Endothelial cell of umbilical vein (primary cell): Measurements from ENCODE around the gene PLCB4. TPM values are rescaled to one million over a fixed set of nuclear protein-coding genes. Genes with fewer than 3 reads are reported as not detected.

Experiments used
- BruUV-seq: library from RNA; stranded (reverse); fragments of 400-500 nt; replicated peaks from 2 replicates; lab custom pipeline; 2021; lab: Mats Ljungman, UMichigan
- CTCF ChIA-PET: fragments of 300-600, 350-600 bp; sonication (Branson Sonifier 250); formaldehyde crosslinking; loops from one replicate; lab custom pipeline; 2021; ENCODE audit warnings: antibody characterized with exemption, inconsistent platforms; lab: Charles Lee
- POLR2A ChIA-PET: fragments of 300-600, 350-600 bp; sonication (Branson Sonifier 250); formaldehyde crosslinking; loops from one replicate; lab custom pipeline; 2021; ENCODE audit warnings: antibody characterized with exemption, inconsistent platforms; lab: Charles Lee
- DNase-seq: peaks from one replicate; pipeline ENCODE4 v3.0.0-alpha.2; 2011; ENCODE audit warnings: low read depth, low spot score
- FAIRE-seq: peaks from 2 replicates; lab custom pipeline; 2011; peaks lifted over from hg19 to GRCh38; lab: Jason Lieb, UNC
- H2AFZ ChIP-seq: 2 replicates; pipeline ENCODE4 v1.6.0; 2012; ENCODE audit warnings: low read depth, low read length, control low read depth, inconsistent platforms
- H3K27ac ChIP-seq: 2 replicates; pipeline ENCODE4 v1.5.1; 2011; ENCODE audit warnings: low read depth, mild to moderate bottlenecking, control low read depth, low read length, moderate library complexity; ENCODE audit not compliant: insufficient read depth
- H3K27me3 ChIP-seq, 2 experiments: 2 replicates each; pipeline versions ENCODE4 v1.6.0 to v1.6.1; 2011; ENCODE audit warnings: low read length in 2 of 2, mixed read lengths in 1 of 2; ENCODE audit not compliant: control insufficient read depth in 2 of 2, insufficient read depth in 2 of 2
- H3K36me3 ChIP-seq, 2 experiments: 2 replicates in 1 of 2; 3 replicates in 1 of 2; pipeline ENCODE4 v1.5.1; 2011; ENCODE audit warnings: low read length in 2 of 2, mild to moderate bottlenecking in 1 of 2, moderate library complexity in 1 of 2; ENCODE audit not compliant: control insufficient read depth in 2 of 2, insufficient read depth in 2 of 2; ENCODE audit errors: extremely low read depth in 1 of 2
- H3K4me1 ChIP-seq: 3 replicates; pipeline ENCODE4 v1.5.1; 2011; ENCODE audit warnings: mild to moderate bottlenecking, low read length; ENCODE audit not compliant: control insufficient read depth, insufficient read depth; ENCODE audit errors: extremely low read depth
- H3K4me2 ChIP-seq: 2 replicates; pipeline ENCODE4 v1.6.1; 2011; ENCODE audit warnings: low read length, control low read depth, mixed read lengths; ENCODE audit not compliant: insufficient read depth
- H3K4me3 ChIP-seq, 3 experiments: fragments of 200-600 bp in 1 of 3; sonication (generic), shearing (Covaris generic) in 1 of 3; replicated peaks in 1 of 3; 2 replicates each; pipeline ENCODE4 v1.5.1; 2011 to 2016; ENCODE audit warnings: control low read depth in 3 of 3, low read length in 3 of 3, mild to moderate bottlenecking in 2 of 3, inconsistent platforms in 1 of 3, low read depth in 1 of 3, moderate library complexity in 1 of 3; ENCODE audit not compliant: insufficient read depth in 1 of 3
- H3K79me2 ChIP-seq: 2 replicates; pipeline ENCODE4 v1.6.0; 2012; ENCODE audit warnings: low read length, inconsistent platforms; ENCODE audit not compliant: control insufficient read depth, insufficient read depth
- H3K9ac ChIP-seq: replicated peaks from 2 replicates; pipeline ENCODE3; 2011; ENCODE audit warnings: low read length, control low read depth; ENCODE audit not compliant: insufficient read depth; ENCODE audit errors: extremely low read depth
- H3K9me1 ChIP-seq: replicated peaks from 3 replicates; pipeline ENCODE4 v1.6.0; 2011; ENCODE audit warnings: mild to moderate bottlenecking, low read length; ENCODE audit not compliant: control insufficient read depth, insufficient read depth; ENCODE audit errors: extremely low read depth
- H3K9me3 ChIP-seq: replicated peaks from 2 replicates; pipeline ENCODE4 v1.5.1; 2012; ENCODE audit warnings: low read length, inconsistent platforms; ENCODE audit not compliant: control insufficient read depth, insufficient read depth
- H4K20me1 ChIP-seq: replicated peaks from 2 replicates; pipeline ENCODE3; 2011; ENCODE audit warnings: mild to moderate bottlenecking, low read length; ENCODE audit not compliant: control insufficient read depth, insufficient read depth; ENCODE audit errors: extremely low read depth
- EZH2 ChIP-seq: IDR thresholded peaks from 2 replicates; pipeline ENCODE4 v1.6.1; 2012; ENCODE audit warnings: borderline replicate concordance, low read depth, mild to moderate bottlenecking, moderate library complexity, low read length, inconsistent platforms; ENCODE audit not compliant: severe bottlenecking
- FOS ChIP-seq: IDR thresholded peaks from 2 replicates; pipeline ENCODE4 v1.6.1; 2011; ENCODE audit warnings: mild to moderate bottlenecking, low read length, moderate library complexity, borderline replicate concordance; ENCODE audit not compliant: insufficient read depth
- GATA2 ChIP-seq: IDR thresholded peaks from 2 replicates; pipeline ENCODE4 v1.7.0; 2011; ENCODE audit warnings: low read depth, mild to moderate bottlenecking, moderate library complexity, mixed read lengths, low read length; ENCODE audit not compliant: insufficient read length, insufficient read depth
- JUN ChIP-seq: IDR thresholded peaks from 2 replicates; pipeline ENCODE4 v1.6.1; 2011; ENCODE audit warnings: borderline replicate concordance, low read depth; ENCODE audit not compliant: insufficient read length, insufficient read depth
- MYC ChIP-seq: IDR thresholded peaks from one replicate; pipeline ENCODE4 v1.6.1; 2011; ENCODE audit warnings: mild to moderate bottlenecking, low read depth, low read length
- POLR2A ChIP-seq: IDR thresholded peaks from 2 replicates; pipeline ENCODE4 v1.6.1; 2012; ENCODE audit warnings: low read depth, mild to moderate bottlenecking, control low read depth, low read length
- POLR2AphosphoS5 ChIP-seq: IDR thresholded peaks from 2 replicates; pipeline ENCODE4 v1.6.1; 2012; ENCODE audit warnings: low read depth, mild to moderate bottlenecking, control low read depth, low read length, moderate library complexity; ENCODE audit not compliant: insufficient read depth
- dilution Hi-C: fragments of 300-500 bp; cut with MboI; formaldehyde crosslinking; loops from one replicate; pipeline ENCODE4 v1.15.0; 2019; ENCODE audit warnings: low sequenced_read_pairs; ENCODE audit not compliant: extremely low pct_ligation_motif_present
- intact Hi-C: fragments of 100-400 bp; cut with micrococcal nuclease; formaldehyde crosslinking; loops from one replicate; pipeline ENCODE4 v1.10.0; 2022
- polyA plus RNA-seq, 4 experiments: library from polyadenylated mRNA; depleted of rRNA in 3 of 4; stranded (reverse) in 3 of 4; unstranded in 1 of 4; fragments of >200 nt; gene quantifications; 2 replicates each; pipeline versions ENCODE4 v1.2.1 to v1.2.3, GENCODE V29; 2011 to 2012; ENCODE audit warnings: missing spikeins in 1 of 4
- total RNA-seq: library from RNA; stranded (reverse); gene quantifications from 2 replicates; pipeline ENCODE4 v1.2.3, GENCODE V29; 2021
- TF ChIP-seq, protein P1 (sequence below): IDR thresholded peaks from 2 replicates; pipeline ENCODE4 v1.6.1; 2011; ENCODE audit not compliant: insufficient read depth, insufficient read length
- TF ChIP-seq, protein P2 (sequence below), 2 donors: IDR thresholded peaks; 1 replicate in 1 of 2; 2 replicates in 1 of 2; pipeline ENCODE4 v1.5.1; 2011; ENCODE audit warnings: low read length in 2 of 2, mild to moderate bottlenecking in 2 of 2, moderate library complexity in 2 of 2, control low read depth in 1 of 2, inconsistent platforms in 1 of 2, low read depth in 1 of 2; ENCODE audit not compliant: insufficient read depth in 1 of 2; ENCODE audit errors: extremely low read depth in 1 of 2

The PLCB4 gene
- total and polyA plus RNA-seq, 2 donors (not counting 3 experiments of a cell fraction or from before 2014, with no cell fraction given), result 0.37 to 1.7 TPM

DNA sequence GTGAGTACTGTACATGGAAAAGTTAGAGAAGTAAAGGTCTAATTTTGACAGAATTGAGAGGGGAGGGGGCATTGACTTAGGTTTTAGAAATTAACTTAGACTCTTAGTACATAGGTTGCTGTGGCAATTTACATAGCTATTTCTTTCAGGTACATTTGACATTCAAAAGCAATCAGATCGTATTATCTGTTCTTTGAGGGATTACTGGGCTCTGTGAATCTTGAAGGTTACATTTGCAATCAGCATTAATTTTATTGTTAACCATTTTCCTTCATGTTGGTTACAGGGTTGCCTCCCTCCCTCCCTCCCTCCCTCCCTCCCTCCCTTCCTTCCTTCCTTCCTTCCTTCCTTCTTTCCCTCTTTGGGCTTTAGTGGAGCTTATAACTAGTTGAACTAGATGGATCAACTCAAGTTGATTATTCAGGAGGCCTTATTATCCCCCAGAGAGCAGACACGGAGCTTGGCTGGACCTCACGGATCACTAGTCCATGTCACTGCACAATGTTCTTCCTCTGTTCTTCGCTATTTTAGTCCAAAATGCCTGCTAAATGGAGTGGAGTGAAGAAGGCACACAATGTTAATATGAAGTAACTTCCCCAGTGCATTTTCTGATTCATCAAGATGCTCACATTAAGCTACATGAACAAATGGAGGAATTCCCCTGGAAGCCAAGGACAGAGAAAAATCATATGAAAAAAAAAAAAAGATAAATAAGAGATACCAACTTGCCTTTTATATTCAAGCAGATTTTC lies 87.8 kb downstream of the PLCB4 start:
- Histone ChIP-seq H2AFZ (no peak overlapping the region), H3K4me1 (no peaks in the 10 kb centered on the region), H3K4me3 (no peak overlapping the region), H3K9me3 (no peaks in the 10 kb centered on the region), H3K36me3 (no peaks in the 10 kb centered on the region), H3K79me2 (no peaks in the 10 kb centered on the region), H3K27me3 (no peaks in the 10 kb centered on the region), H3K4me2 (no peak overlapping the region), H3K27ac (no peak overlapping the region), H4K20me1 (no peaks in the 10 kb centered on the region), H3K9me1 (no peaks in the 10 kb centered on the region), H3K9ac (no peak overlapping the region)
- BruUV-seq, result no TSS peak
- intact Hi-C loops, result no loop called here
- CTCF ChIA-PET, result interaction anchor here (1.0 to 1.5 kb wide), 2 partner anchors 33 to 366 kb away, joined by 3 read pairs; no protein-coding TSS in a partner anchor
- dilution Hi-C loops, result no loop called here
- DNase-seq, result no peak
- no peak for FAIRE-seq
- TF ChIP-seq FOS, result no peak
- no peak for TF ChIP-seq GATA2
- POLR2A ChIA-PET, result no interaction called here

DNA sequence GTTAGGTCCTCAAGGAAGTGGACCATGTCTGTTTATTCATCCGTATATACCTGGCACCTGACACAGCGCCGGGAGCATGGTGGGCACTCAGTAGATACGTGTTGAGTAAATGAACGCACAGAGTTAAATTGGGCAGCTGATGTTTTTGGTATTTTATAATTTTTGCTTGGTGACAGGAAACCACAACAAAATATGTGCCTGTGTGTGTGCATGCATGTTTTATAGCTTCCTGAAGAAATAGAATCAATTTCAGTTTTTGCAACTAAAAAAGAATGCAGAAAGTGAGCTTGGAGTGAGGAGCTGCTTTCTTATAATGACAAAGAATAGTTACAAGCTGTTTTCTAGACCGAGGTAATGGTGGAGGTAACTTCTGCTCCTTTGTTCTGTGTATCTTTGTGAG lies 91.4 kb downstream of the PLCB4 start:
- H3K27me3 ChIP-seq, result no peaks in the 10 kb centered on the region
- CTCF ChIA-PET, result interaction anchor here (1.0 kb wide), 2 partner anchors 43 to 59 kb away, joined by 3 read pairs; no protein-coding TSS in a partner anchor
- H3K36me3 ChIP-seq, result no peaks in the 10 kb centered on the region
- POLR2A ChIA-PET, result no interaction called here
- H3K9ac ChIP-seq, result no peak overlapping the region
- H2AFZ ChIP-seq, result no peak overlapping the region
- H4K20me1 ChIP-seq, result no peaks in the 10 kb centered on the region
- no peaks in the 10 kb centered on the region for H3K4me1 ChIP-seq
- no TSS peak for BruUV-seq
- no peak overlapping the region for H3K27ac ChIP-seq
- no peaks in the 10 kb centered on the region for H3K9me1 ChIP-seq
- intact Hi-C loops, result no loop called here
- FAIRE-seq (no peak), DNase-seq (no peak)
- H3K9me3 ChIP-seq, result no peaks in the 10 kb centered on the region
- no peak overlapping the region for H3K4me2 ChIP-seq
- H3K4me3 ChIP-seq, result no peak overlapping the region
- dilution Hi-C loops, result no loop called here
- TF ChIP-seq GATA2 (no peak), FOS (no peak), POLR2A (no peak), EZH2 (no peak), MYC (no peak), JUN (no peak), POLR2AphosphoS5 (no peak)
- TF ChIP-seq, protein P1, sequence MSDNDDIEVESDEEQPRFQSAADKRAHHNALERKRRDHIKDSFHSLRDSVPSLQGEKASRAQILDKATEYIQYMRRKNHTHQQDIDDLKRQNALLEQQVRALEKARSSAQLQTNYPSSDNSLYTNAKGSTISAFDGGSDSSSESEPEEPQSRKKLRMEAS, result no peak
- TF ChIP-seq, protein P2, sequence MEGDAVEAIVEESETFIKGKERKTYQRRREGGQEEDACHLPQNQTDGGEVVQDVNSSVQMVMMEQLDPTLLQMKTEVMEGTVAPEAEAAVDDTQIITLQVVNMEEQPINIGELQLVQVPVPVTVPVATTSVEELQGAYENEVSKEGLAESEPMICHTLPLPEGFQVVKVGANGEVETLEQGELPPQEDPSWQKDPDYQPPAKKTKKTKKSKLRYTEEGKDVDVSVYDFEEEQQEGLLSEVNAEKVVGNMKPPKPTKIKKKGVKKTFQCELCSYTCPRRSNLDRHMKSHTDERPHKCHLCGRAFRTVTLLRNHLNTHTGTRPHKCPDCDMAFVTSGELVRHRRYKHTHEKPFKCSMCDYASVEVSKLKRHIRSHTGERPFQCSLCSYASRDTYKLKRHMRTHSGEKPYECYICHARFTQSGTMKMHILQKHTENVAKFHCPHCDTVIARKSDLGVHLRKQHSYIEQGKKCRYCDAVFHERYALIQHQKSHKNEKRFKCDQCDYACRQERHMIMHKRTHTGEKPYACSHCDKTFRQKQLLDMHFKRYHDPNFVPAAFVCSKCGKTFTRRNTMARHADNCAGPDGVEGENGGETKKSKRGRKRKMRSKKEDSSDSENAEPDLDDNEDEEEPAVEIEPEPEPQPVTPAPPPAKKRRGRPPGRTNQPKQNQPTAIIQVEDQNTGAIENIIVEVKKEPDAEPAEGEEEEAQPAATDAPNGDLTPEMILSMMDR (IDR thresholded peaks at IDR 0.05; ENCODE audit: extremely low read depth in 1 of 2, insufficient read depth in 1 of 2, low read depth in 1 of 2, low read length in 2 of 2), result no peak
- no peaks in the 10 kb centered on the region for H3K79me2 ChIP-seq
